HCT116 (cell line): Measurements from ENCODE around the gene HAPLN2. TPM values are rescaled to one million over a fixed set of nuclear protein-coding genes. Genes with fewer than 3 reads are reported as not detected.

ENCODE experiments used
- ATAC-seq: fragments of 200-7000 bp; cut with Tn5 transposase; 2 replicates; pipeline ENCODE4 v1.9.1; 2020; ENCODE audit warnings: mild to moderate bottlenecking, moderate library complexity
- BruUV-seq: library from RNA; stranded (reverse); fragments of 400-500 nt; replicated peaks from 2 replicates; lab custom pipeline; 2021; lab: Mats Ljungman, UMichigan
- CTCF ChIA-PET: fragments of 300-600 bp; sonication (Branson Sonifier 250); formaldehyde crosslinking; loops from one replicate; lab custom pipeline; 2021; ENCODE audit warnings: antibody characterized with exemption; lab: Charles Lee
- POLR2A ChIA-PET: fragments of 300-600, 350-600 bp; sonication (Branson Sonifier 250); formaldehyde crosslinking; loops from one replicate; lab custom pipeline; 2021; ENCODE audit warnings: antibody characterized with exemption; lab: Charles Lee
- RAD21 ChIA-PET, 2 experiments: fragments of 300-600 bp; sonication (Branson Sonifier 250); formaldehyde crosslinking; loops; one replicate each; lab custom pipeline; 2023; ENCODE audit warnings: low total read pairs in 2 of 2; ENCODE audit not compliant: uncharacterized antibody in 2 of 2, unreplicated experiment in 2 of 2, low non-redundant PET in 1 of 2; lab: Charles Lee
- DNase-seq: peaks from one replicate; pipeline ENCODE4 v3.0.0-alpha.2; 2010; ENCODE audit warnings: low read depth, low spot score
- H2AFZ ChIP-seq: fragments of 200-600 bp; shearing (Covaris generic), sonication (generic); 2 replicates; pipeline ENCODE4 v1.6.1; 2017; ENCODE audit warnings: low read depth, mixed run types, mixed read lengths, antibody characterized with exemption, low read length; ENCODE audit not compliant: poor library complexity, severe bottlenecking
- H3K27ac ChIP-seq: 2 replicates; pipeline ENCODE4 v1.5.1; 2012; ENCODE audit warnings: low read depth, low read length
- H3K27me3 ChIP-seq: fragments of 200-600 bp; sonication (generic); 2 replicates; pipeline ENCODE4 v1.6.1; 2016; ENCODE audit warnings: mixed run types, low read length, mixed read lengths; ENCODE audit not compliant: insufficient read depth
- H3K36me3 ChIP-seq, 2 experiments: fragments of 200-500 bp in 1 of 2; fragments of 200-600 bp in 1 of 2; sonication (Bioruptor generic) in 1 of 2; sonication (generic) in 1 of 2; 2 replicates each; pipeline versions ENCODE4 v1.5.1 to v1.6.1; 2014 to 2016; ENCODE audit warnings: low read length in 2 of 2, inconsistent platforms in 1 of 2, mixed read lengths in 1 of 2, mixed run types in 1 of 2; ENCODE audit not compliant: insufficient read depth in 2 of 2, control insufficient read depth in 1 of 2
- H3K4me1 ChIP-seq, 2 experiments: fragments of 200-600 bp in 1 of 2; sonication (generic) in 1 of 2; 2 replicates each; pipeline versions ENCODE4 v1.5.1 to v1.6.1; 2012 to 2017; ENCODE audit warnings: low read length in 2 of 2, inconsistent platforms in 1 of 2, mild to moderate bottlenecking in 1 of 2, mixed read lengths in 1 of 2, mixed run types in 1 of 2, moderate library complexity in 1 of 2; ENCODE audit not compliant: insufficient read depth in 2 of 2, control insufficient read depth in 1 of 2
- H3K4me2 ChIP-seq: fragments of 200-600 bp; sonication (generic); 2 replicates; pipeline ENCODE4 v1.6.1; 2017; ENCODE audit warnings: mixed run types, low read length, mixed read lengths
- H3K4me3 ChIP-seq, 2 experiments: fragments of 200-600 bp in 1 of 2; sonication (generic) in 1 of 2; replicated peaks in 1 of 2; 2 replicates each; pipeline ENCODE4 v1.5.1; 2011 to 2016; ENCODE audit warnings: low read length in 2 of 2, control low read depth in 1 of 2, low read depth in 1 of 2, mild to moderate bottlenecking in 1 of 2, mixed read lengths in 1 of 2, mixed run types in 1 of 2
- H3K79me2 ChIP-seq: fragments of 200-600 bp; sonication (generic); 2 replicates; pipeline ENCODE4 v1.6.1; 2017; ENCODE audit warnings: mild to moderate bottlenecking, mixed run types, low read length, moderate library complexity, mixed read lengths; ENCODE audit not compliant: insufficient read depth
- H3K9ac ChIP-seq: fragments of 200-600 bp; sonication (generic); 2 replicates; pipeline ENCODE4 v1.6.1; 2016; ENCODE audit warnings: low read length, mixed read lengths
- H3K9me2 ChIP-seq: fragments of 200-600 bp; sonication (generic), shearing (Covaris generic); 2 replicates; pipeline ENCODE4 v1.6.1; 2017; ENCODE audit warnings: mixed run types, mild to moderate bottlenecking, moderate library complexity; ENCODE audit not compliant: insufficient read depth
- H3K9me3 ChIP-seq, 2 experiments: fragments of 200-500 bp in 1 of 2; fragments of 200-600 bp in 1 of 2; sonication (Bioruptor generic) in 1 of 2; sonication (generic) in 1 of 2; 2 replicates each; pipeline ENCODE4 v1.6.1; 2014 to 2017; ENCODE audit warnings: low read length in 2 of 2, mixed read lengths in 2 of 2, inconsistent platforms in 1 of 2, low read depth in 1 of 2, mild to moderate bottlenecking in 1 of 2, mixed run types in 1 of 2, moderate library complexity in 1 of 2; ENCODE audit not compliant: control insufficient read depth in 1 of 2, insufficient read depth in 1 of 2
- H4K20me1 ChIP-seq: fragments of 200-600 bp; sonication (generic), shearing (Covaris generic); 2 replicates; pipeline ENCODE4 v1.6.1; 2017; ENCODE audit warnings: mixed run types, mild to moderate bottlenecking, moderate library complexity; ENCODE audit not compliant: insufficient read depth
- CBX3 ChIP-seq: IDR thresholded peaks from 2 replicates; pipeline ENCODE4 v1.6.1; 2012; ENCODE audit warnings: low read depth
- CEBPB ChIP-seq: IDR thresholded peaks from 2 replicates; pipeline ENCODE4 v1.6.1; 2012; ENCODE audit warnings: low read depth
- EGR1 ChIP-seq: IDR thresholded peaks from 2 replicates; pipeline ENCODE4 v1.6.1; 2012; ENCODE audit warnings: low read depth
- ELF1 ChIP-seq: IDR thresholded peaks from 2 replicates; pipeline ENCODE4 v1.6.1; 2012; ENCODE audit warnings: low read depth, borderline replicate concordance
- JUND ChIP-seq: IDR thresholded peaks from 2 replicates; pipeline ENCODE4 v1.6.1; 2012
- POLR2A ChIP-seq: IDR thresholded peaks from 2 replicates; pipeline ENCODE4 v1.7.0; 2011; ENCODE audit warnings: borderline replicate concordance; ENCODE audit not compliant: insufficient read depth, insufficient read length; ENCODE audit errors: extremely low read depth
- SIN3A ChIP-seq: IDR thresholded peaks from 2 replicates; pipeline ENCODE4 v1.6.1; 2012; ENCODE audit warnings: low read depth
- SRF ChIP-seq: IDR thresholded peaks from 2 replicates; pipeline ENCODE4 v1.6.1; 2012; ENCODE audit warnings: low read depth
- ZNF274 ChIP-seq: fragments of 200-500 bp; sonication (Bioruptor generic); IDR thresholded peaks from 2 replicates; pipeline ENCODE4 v1.6.1; 2014; ENCODE audit warnings: mild to moderate bottlenecking, low read depth, low read length, inconsistent platforms
- intact Hi-C: fragments of 100-400 bp; cut with micrococcal nuclease; formaldehyde crosslinking; loops from 2 replicates; pipeline ENCODE4 v1.10.0; 2022
- total RNA-seq: library from RNA; stranded (reverse); gene quantifications from one replicate; pipeline ENCODE4 v1.2.1, GENCODE V29; 2021; ENCODE audit not compliant: unreplicated experiment
- TF ChIP-seq, protein P1 (sequence below): IDR thresholded peaks from 2 replicates; pipeline ENCODE4 v1.6.1; 2011; ENCODE audit warnings: mild to moderate bottlenecking, low read length, moderate library complexity; ENCODE audit not compliant: insufficient replicate concordance; ENCODE audit errors: extremely low read depth
- TF ChIP-seq, protein P2 (sequence below): IDR thresholded peaks from 2 replicates; pipeline ENCODE4 v1.6.1; 2012

The HAPLN2 gene
- total RNA-seq, 1 experiment from 2014 or later: 0.54 TPM

DNA sequence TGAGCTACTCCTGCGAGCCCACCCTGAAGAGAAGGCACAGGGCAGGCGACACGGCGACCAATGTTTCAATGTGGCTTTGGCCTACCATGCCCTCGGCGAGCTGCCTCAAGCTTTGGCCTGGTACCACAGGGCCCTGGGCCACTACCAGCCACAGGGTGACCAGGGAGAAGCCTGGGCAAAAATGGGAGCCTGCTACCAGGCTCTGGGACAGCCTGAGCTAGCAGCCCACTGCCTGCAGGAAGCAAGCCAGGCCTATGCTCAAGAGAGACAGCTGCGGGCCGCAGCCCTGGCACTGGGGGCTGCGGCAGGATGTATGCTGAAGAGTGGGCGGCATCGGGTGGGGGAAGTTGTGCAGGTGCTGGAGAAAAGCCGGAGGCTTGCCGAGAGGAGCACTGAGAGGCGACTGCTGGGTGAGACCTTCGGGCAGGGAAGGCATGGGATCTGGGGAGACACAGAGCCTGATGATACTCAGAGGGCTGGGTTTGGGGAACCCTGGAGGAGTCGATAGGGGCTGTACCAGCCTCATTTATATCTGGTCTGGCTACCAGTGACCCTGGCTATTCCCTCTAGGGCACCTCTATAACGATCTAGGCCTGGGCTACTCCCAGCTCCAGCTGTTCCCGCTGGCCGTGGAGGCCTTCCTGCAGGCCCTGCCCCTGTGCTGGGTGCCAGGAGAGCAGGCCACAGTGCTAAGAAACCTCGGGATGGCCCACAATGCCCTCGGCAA, 37.4 kb upstream of the HAPLN2 start:
- POLR2A ChIA-PET: no interaction called here
- H2AFZ ChIP-seq: no peak overlapping the region
- H3K27me3 ChIP-seq: no peaks in the 10 kb centered on the region
- H3K36me3 ChIP-seq: no peaks in the 10 kb centered on the region
- intact Hi-C loops: no loop called here
- no peak for DNase-seq
- RAD21 ChIA-PET: no interaction called here
- no peaks in the 10 kb centered on the region for H3K9me3 ChIP-seq
- no peaks in the 10 kb centered on the region for H3K79me2 ChIP-seq
- no peak for ATAC-seq
- no peak overlapping the region for H3K4me3 ChIP-seq
- no peaks in the 10 kb centered on the region for H3K9me2 ChIP-seq
- H4K20me1 ChIP-seq: no peaks in the 10 kb centered on the region
- H3K4me1 ChIP-seq: peaks cover 11 to 18% of the 10 kb centered on the region in 2 experiments
- CTCF ChIA-PET: no interaction called here
- no peak overlapping the region for H3K4me2 ChIP-seq
- no peak for TF ChIP-seq POLR2A
- no peak for TF ChIP-seq ELF1
- TF ChIP-seq, protein P1, sequence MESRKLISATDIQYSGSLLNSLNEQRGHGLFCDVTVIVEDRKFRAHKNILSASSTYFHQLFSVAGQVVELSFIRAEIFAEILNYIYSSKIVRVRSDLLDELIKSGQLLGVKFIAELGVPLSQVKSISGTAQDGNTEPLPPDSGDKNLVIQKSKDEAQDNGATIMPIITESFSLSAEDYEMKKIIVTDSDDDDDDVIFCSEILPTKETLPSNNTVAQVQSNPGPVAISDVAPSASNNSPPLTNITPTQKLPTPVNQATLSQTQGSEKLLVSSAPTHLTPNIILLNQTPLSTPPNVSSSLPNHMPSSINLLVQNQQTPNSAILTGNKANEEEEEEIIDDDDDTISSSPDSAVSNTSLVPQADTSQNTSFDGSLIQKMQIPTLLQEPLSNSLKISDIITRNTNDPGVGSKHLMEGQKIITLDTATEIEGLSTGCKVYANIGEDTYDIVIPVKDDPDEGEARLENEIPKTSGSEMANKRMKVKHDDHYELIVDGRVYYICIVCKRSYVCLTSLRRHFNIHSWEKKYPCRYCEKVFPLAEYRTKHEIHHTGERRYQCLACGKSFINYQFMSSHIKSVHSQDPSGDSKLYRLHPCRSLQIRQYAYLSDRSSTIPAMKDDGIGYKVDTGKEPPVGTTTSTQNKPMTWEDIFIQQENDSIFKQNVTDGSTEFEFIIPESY: no peak
- no peak for TF ChIP-seq SIN3A
- TF ChIP-seq EGR1: no peak
- no peak for TF ChIP-seq CBX3
- TF ChIP-seq, protein P2, sequence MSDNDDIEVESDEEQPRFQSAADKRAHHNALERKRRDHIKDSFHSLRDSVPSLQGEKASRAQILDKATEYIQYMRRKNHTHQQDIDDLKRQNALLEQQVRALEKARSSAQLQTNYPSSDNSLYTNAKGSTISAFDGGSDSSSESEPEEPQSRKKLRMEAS: no peak
- TF ChIP-seq JUND: no peak
- TF ChIP-seq CEBPB: no peak
- TF ChIP-seq ZNF274: no peak
- TF ChIP-seq SRF: no peak
- H3K9ac ChIP-seq: no peak overlapping the region
- no peak overlapping the region for H3K27ac ChIP-seq
- BruUV-seq: no TSS peak
